HG02852 (cell line): ENCODE measurements around the gene FYN.

Source experiments
- ATAC-seq: cut with Tn5 transposase; IDR thresholded peaks from one replicate; pipeline ENCODE4 v1.9.1; 2021; ENCODE audit warnings: mild to moderate bottlenecking, moderate library complexity; ENCODE audit not compliant: unreplicated experiment

FYN gene

DNA sequence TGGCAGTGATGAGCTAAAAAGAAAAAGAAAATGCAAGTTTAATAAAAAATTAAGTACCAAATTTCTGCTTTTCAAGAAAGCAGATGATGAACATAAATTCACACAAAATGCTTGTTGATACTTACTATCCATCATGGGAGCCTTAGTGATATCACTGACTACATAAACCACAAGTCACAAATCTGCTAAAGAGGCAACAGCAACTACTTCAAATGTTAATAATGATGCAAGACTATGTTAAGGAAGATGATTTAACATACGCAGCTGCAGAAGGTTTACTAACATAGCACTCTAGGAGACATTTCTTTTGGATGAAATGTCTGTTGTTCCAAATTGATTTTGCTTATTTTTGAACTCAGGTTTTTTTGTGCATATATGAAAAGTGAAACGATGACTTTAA lies 18.6 kb downstream of the FYN start:
- no peak for ATAC-seq

DNA sequence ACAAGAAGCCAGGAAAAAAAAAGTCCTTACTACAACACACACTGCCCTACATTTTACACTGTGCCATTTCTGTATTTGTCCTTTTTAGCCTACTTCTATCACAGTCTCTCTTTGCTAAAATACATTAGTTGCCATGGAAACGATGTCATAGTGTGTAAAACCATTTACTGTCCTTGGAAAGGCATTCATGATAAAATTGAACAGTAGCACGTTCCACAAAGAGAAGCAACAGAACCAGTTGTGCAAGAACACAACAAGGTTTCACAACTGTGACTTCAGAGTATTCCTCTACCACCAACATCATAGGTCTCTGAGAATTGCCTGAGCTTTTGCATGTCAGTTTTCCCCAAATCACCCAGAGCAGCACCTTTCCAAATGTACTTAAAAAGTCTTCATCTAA lies 20.5 kb downstream of the FYN start:
- ATAC-seq = no peak

DNA sequence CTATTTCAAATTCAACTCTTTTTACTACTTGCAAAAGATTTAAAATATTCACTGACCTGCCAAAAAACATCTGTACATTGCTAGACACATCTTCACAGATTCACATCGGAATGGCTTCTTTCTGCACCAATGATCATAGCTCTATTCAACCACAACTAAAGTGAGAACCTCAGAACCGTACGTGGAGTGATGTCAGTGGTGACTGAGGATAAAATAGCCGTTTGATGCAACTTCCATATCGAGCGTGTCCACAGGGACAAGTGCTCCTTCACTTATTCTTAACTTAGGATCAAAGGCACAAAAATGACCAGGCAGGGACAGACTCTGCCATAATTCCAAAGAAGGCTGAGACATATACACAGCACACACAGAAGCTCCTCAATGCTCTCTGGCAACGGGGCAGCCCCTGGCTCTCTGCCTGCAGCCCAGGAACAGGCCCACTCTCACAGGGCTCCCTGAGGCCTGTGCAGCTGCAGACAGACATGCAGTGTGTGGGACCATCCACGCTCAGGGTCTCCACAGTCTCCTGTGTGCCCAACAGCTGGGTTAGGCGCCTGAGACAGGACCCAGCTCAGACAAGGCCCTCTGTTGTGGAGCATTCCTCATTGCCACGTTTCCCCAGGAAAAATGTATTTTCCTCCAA lies 22.8 kb downstream of the FYN start:
- peak; percentile 62 for ATAC-seq

DNA sequence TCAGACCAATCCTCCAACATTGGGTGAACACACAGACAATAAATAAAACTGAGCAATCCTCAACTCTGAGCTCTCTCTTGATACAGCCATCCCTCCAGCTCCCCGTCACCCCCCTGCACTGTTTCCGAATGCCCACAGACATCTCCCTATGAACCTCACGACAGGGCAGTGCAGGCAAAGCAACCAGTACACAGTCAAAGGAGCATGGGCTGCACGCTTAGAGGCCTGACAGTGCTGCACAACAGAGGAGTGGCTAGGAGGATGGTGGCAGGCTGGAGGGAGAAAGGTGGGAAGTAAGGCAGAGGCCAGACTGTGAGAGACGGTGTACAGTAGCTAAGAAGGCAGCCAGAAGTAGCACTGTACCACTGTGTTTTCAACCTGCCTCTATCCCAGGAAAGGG lies 24.0 kb downstream of the FYN start:
- ATAC-seq = no peak

DNA sequence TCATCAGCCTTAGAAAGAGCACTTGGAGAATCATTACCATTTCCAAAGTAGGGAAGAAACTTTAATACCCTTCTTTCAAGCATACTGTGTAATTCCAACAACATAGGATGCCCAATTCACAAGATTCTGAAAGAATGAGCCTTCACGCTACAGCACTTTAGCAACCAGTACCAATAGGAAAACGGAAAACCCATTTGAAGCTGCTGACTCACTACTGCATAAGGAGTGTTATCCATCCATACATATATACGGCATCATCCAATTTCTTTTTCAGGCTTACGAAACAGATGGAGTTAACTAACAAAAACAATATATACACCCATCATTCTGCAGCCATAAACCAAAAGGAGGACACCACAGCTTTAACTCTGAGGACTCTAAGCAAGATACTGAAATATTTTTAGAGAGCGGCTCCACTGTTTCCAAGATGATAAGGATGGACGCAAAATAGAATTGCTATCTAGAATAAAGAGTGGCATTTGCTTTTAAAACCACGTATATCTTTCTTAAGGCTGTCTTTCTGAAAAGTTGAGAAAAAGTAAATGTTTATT lies 24.9 kb downstream of the FYN start:
- no peak for ATAC-seq

DNA sequence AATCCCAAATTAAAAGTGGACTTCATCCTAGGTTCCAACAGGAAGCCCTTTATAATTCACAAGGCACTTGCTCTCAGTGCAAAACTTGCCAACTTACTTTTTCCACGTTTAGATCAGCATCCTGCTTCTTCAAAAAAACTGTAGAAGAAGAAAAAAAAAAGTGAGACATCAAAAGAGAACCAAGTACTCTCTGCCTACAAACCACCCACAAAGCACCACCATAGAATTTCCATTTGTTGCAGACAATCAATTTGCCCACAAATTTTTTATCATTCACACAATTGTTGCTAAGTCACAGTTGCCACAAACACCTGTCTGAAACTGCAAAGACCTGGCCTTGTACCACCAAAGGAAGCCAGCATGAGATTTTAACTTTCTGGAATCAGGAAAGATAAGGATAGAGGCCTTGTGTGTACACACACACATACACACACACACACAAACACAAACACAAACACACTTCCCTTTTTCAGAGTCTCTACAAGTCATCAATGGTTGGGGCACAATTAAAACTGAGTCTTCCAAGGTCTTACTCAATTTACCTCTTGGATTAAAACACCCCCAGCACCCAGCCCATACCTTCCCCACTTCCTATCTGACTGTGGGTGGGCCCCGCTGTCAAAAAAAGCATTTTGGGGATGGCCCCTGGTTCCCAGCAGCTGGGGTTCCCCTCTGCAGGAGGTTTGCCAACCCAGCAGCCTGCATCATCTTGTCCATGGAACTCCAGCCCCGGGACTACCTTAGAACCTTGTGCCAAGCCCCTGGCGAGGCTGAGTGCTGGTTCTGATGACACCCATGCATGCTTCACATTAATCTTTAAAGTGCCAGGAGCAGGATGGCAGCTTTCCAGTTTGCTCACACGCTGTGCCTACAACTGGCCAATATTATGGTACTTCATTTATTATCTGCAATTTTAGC lies 26.5 kb downstream of the FYN start:
- no peak for ATAC-seq

GRCh38 chr6:111846066-111846465 lies 27.2 kb downstream of the FYN start:
- ATAC-seq = no peak

GRCh38 chr6:111845441-111845871 lies 27.8 kb downstream of the FYN start:
- peak; percentile 67 for ATAC-seq

DNA sequence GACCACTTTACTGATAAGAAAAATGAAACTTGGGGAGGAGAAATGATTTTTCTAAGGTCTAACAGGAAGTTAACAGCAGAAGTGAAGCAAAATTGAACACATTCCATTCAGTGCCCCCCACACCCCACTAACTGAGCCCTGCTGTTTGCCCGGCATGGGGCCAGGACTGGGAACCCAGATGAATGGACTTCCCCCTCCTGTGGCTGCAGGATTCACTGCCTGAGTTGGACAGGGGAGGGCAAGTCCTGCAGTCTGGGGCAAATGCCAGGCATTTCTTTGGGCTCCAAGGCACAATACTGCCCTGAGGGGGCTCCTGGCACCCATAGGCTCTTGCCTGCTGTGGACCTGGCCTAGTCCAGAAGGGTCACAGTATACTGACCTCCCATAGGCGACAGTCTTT lies 28.3 kb downstream of the FYN start:
- no peak for ATAC-seq

DNA sequence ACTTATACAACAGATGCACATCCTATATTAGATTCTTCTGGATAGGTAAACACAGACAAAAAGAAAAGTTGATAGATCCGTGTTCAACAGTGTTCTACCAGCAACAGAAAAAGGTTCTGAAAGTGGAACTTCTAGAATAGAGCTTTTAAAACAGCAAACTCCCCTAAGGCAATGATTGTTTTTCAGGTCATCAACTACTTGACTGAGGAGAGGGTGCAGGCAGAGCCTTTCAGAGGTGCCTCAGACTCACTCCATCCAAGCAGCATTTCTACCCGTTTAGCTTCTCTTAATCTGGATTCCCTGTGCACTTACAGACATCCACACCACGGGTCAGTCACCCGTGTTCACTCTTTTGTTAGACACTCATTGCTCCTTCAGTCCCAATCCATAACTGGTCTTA lies 28.9 kb downstream of the FYN start:
- ATAC-seq = peak; percentile 41

- no peak for ATAC-seq
These were observed 29.7 kb downstream of the FYN start for GRCh38 chr6:111843347-111844147.

- no peak for ATAC-seq
These were observed 30.4 kb downstream of the FYN start for GRCh38 chr6:111842891-111843290.

DNA sequence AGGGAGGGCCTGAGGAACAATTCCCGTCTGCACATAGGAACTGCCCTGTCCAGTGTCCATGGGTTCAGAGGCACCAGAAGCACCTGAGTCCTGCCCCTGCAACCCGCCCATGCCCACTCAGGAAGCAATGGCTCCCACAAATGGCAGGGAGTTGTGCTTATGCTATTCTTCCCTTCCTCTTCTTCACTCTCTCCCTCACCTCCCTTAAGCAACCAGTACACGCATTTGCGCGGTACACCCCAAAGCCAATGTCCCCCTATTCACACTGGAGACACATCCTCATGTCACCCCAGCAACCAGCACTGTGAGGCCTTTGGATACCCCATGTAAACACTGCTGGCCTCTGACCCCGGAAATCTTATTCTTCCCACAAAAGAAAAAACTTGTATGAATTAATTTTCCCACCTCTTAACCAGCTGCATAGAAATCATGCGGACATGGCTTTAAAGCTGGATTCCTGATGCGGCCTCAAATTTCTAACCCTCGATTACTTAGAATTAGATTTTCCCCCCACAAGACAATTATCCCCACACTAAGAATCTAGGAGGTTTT lies 30.9 kb downstream of the FYN start:
- ATAC-seq = no peak

GRCh38 chr6:111841822-111842221 lies 31.4 kb downstream of the FYN start:
- ATAC-seq = no peak

DNA sequence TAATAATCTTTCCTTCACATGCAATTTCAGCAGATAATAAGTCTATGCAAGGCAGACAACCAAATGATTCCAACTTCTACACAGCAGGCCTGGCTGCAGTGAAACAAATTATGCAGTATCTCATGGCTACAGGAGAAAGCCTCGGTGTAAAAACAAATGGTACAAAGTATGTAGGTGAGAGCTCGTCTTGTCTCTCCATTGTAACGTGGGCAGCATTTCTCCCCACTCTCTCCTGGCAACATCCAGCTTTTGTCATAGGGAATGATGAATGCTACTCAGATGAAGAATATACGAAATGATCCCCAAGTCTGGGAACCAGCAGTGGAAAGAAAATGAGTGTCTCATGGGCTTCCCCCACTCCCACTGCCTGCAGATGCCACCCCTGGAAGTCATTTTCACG lies 32.4 kb downstream of the FYN start:
- no peak for ATAC-seq

GRCh38 chr6:111838749-111839484 lies 34.3 kb downstream of the FYN start:
- ATAC-seq = no peak

GRCh38 chr6:111837641-111838500 lies 35.4 kb downstream of the FYN start:
- ATAC-seq = peak; percentile 83

DNA sequence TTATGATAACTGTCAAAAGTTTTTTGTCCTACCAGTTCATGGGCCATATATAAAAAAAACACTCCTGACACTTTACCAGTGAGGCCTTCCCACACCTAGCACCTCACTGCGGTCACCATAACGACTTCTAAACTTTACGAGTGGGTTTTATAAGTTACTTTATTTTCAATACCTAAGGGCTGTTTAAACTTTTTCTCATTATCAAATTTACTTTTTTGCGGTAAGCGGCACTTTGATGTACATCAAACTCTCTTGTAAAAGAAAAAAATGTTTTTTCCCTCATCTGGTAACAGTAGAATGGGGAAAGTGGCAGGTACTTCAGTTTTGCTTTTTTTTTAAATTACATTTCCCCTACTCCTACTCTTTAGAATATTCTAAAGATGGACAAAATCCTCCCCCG lies 36.2 kb downstream of the FYN start:
- ATAC-seq = no peak

DNA sequence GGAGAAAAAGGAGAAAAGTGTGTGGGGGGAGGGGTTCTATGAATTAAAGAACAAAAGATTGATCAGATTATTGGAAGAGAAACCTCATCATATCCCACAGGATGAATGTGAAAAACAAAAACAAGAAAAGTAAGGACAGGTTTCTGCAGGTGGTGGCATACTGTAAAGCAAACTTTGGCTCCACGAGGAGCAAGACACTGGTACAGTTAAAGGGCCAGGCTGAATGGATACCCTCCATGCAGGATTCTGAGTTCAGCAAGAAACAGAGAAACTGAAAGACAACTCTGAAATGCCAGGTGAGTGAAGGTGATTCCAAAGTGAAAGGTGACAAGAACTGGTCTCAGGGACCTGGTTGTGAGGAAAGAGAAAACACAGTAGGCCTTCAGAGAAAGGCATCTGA lies 37.4 kb downstream of the FYN start:
- no peak for ATAC-seq
